K562 (cell line): Measurements from ENCODE around the gene SMCHD1. TPM values are rescaled to one million over a fixed set of nuclear protein-coding genes. Genes with fewer than 3 reads are reported as not detected.
A peak's percentile ranks its signal among the peaks of the same experiment; 100 is the strongest.

ENCODE experiments used
- ATAC-seq: fragments of 200-7000 bp; cut with Tn5 transposase; 3 replicates; pipeline ENCODE4 v1.9.1; 2020; ENCODE audit warnings: moderate library complexity
- BruUV-seq: library from RNA; stranded (reverse); fragments of 400-500 nt; replicated peaks from 2 replicates; lab custom pipeline; 2021; lab: Mats Ljungman, UMichigan
- CTCF ChIA-PET: fragments of 300-600 bp; formaldehyde crosslinking; extraction: SDS; loops from one replicate; lab custom pipeline; 2021; ENCODE audit warnings: low intra/inter-chr PET ratio; lab: Yijun Ruan, JAX
- POLR2A ChIA-PET: fragments of 300-600, 350-650 bp; sonication (Branson Sonifier 250); formaldehyde crosslinking; extraction: SDS; loops from one replicate; lab custom pipeline; 2021; ENCODE audit warnings: antibody characterized with exemption, inconsistent platforms; lab: Yijun Ruan, JAX
- DNase-seq, 4 experiments: peaks; one replicate each; pipeline versions ENCODE4 v3.0.0 to v3.0.0-alpha.2; 2011 to 2018; ENCODE audit warnings: low spot score in 3 of 4, mixed read lengths in 3 of 4; ENCODE audit errors: extremely low read depth in 1 of 4
- FAIRE-seq: peaks from 2 replicates; lab custom pipeline; 2011; peaks lifted over from hg19 to GRCh38; lab: Jason Lieb, UNC
- H2AFZ ChIP-seq: 2 replicates; pipeline ENCODE4 v1.6.0; 2011; ENCODE audit warnings: low read depth, low read length, control low read depth, inconsistent platforms
- H3K27ac ChIP-seq: fragments of 200-600 bp; 3 replicates; pipeline ENCODE4 v1.8.0; 2011; ENCODE audit warnings: low read depth, mild to moderate bottlenecking, control low read depth, inconsistent platforms, low read length, moderate library complexity, mixed read lengths; ENCODE audit errors: extremely low read depth
- H3K27me3 ChIP-seq, 2 experiments: fragments of 300-600 bp in 1 of 2; 2 replicates in 1 of 2; 3 replicates in 1 of 2; pipeline versions ENCODE4 v1.6.0 to v1.8.0; 2011; ENCODE audit warnings: inconsistent platforms in 2 of 2, low read length in 2 of 2, mild to moderate bottlenecking in 1 of 2, mixed read lengths in 1 of 2, moderate library complexity in 1 of 2; ENCODE audit not compliant: control insufficient read depth in 2 of 2, insufficient read depth in 2 of 2
- H3K36me3 ChIP-seq: fragments of 300-600 bp; 3 replicates; pipeline ENCODE4 v1.8.0; 2011; ENCODE audit warnings: mild to moderate bottlenecking, low read length, inconsistent platforms; ENCODE audit not compliant: control insufficient read depth, insufficient read depth
- H3K4me1 ChIP-seq, 2 experiments: fragments of 200-600 bp in 1 of 2; replicated peaks in 1 of 2; 2 replicates in 1 of 2; 3 replicates in 1 of 2; pipeline versions ENCODE4 v1.5.1 to v1.8.0; 2011; ENCODE audit warnings: inconsistent platforms in 2 of 2, low read length in 2 of 2, mild to moderate bottlenecking in 1 of 2, mixed read lengths in 1 of 2, moderate library complexity in 1 of 2; ENCODE audit not compliant: control insufficient read depth in 2 of 2, insufficient read depth in 2 of 2
- H3K4me2 ChIP-seq: 2 replicates; pipeline ENCODE4 v1.6.1; 2011; ENCODE audit warnings: low read length, control low read depth, inconsistent platforms, mixed read lengths; ENCODE audit not compliant: insufficient read depth
- H3K4me3 ChIP-seq: fragments of 200-600 bp; sonication (generic), shearing (Covaris generic); 2 replicates; pipeline ENCODE4 v1.5.1; 2016; ENCODE audit warnings: control low read depth, inconsistent platforms
- H3K79me2 ChIP-seq: fragments of 200-600 bp; 3 replicates; pipeline ENCODE4 v1.8.0; 2011; ENCODE audit warnings: low read length, inconsistent platforms; ENCODE audit not compliant: control insufficient read depth, insufficient read depth
- H3K9ac ChIP-seq, 2 experiments: 2 replicates each; pipeline versions ENCODE4 v1.6.0 to v1.6.1; 2011; ENCODE audit warnings: low read depth in 2 of 2, low read length in 2 of 2, control low read depth in 1 of 2, inconsistent platforms in 1 of 2, mild to moderate bottlenecking in 1 of 2, mixed read lengths in 1 of 2; ENCODE audit not compliant: insufficient read depth in 1 of 2
- H3K9me1 ChIP-seq: one replicate; pipeline ENCODE4 v1.6.0; 2011; ENCODE audit warnings: inconsistent platforms, mild to moderate bottlenecking, low read length, moderate library complexity; ENCODE audit not compliant: control insufficient read depth, insufficient read depth
- H3K9me3 ChIP-seq: replicated peaks from 2 replicates; pipeline ENCODE4 v1.5.1; 2011; ENCODE audit warnings: low read depth, low read length, inconsistent platforms; ENCODE audit not compliant: control insufficient read depth, insufficient read depth
- H4K20me1 ChIP-seq: replicated peaks from 2 replicates; pipeline ENCODE4 v1.6.1; 2011; ENCODE audit warnings: low read length, inconsistent platforms, mixed read lengths; ENCODE audit not compliant: control insufficient read depth, insufficient read depth
- AFF4 ChIP-seq: sonication (generic); formaldehyde crosslinking; IDR thresholded peaks from 2 replicates; pipeline ENCODE4 v1.8.0; 2023; ENCODE audit warnings: mild to moderate bottlenecking, missing genetic modification reagents
- ARID1B ChIP-seq: fragments of 450-650 bp; IDR thresholded peaks from 2 replicates; pipeline ENCODE4 v1.6.1; 2016; ENCODE audit warnings: antibody characterized with exemption, mild to moderate bottlenecking, inconsistent platforms
- CHCHD3 ChIP-seq: fragments of 250-450 bp; sonication (Bioruptor Pico); IDR thresholded peaks from 2 replicates; pipeline ENCODE4 v2.1.2; 2022; ENCODE audit warnings: mild to moderate bottlenecking
- HDAC3 ChIP-seq: fragments of 450-650 bp; IDR thresholded peaks from 2 replicates; pipeline ENCODE4 v1.6.1; 2018; ENCODE audit warnings: borderline replicate concordance, mild to moderate bottlenecking, moderate library complexity; ENCODE audit not compliant: partially characterized antibody
- HMGN3 ChIP-seq: IDR thresholded peaks from 2 replicates; pipeline ENCODE4 v1.6.1; 2011; ENCODE audit warnings: borderline replicate concordance, low read depth, mild to moderate bottlenecking, mixed read lengths, low read length; ENCODE audit not compliant: insufficient read length; ENCODE audit errors: extremely low read depth
- MYC ChIP-seq, 2 experiments: fragments of 250-450 bp in 1 of 2; sonication (Bioruptor Pico) in 1 of 2; IDR thresholded peaks; 2 replicates each; pipeline versions ENCODE4 v1.5.1 to v1.6.1; 2012 to 2021; ENCODE audit warnings: low read depth in 2 of 2, borderline replicate concordance in 1 of 2, improper control_type of control experiment in 1 of 2, low read length in 1 of 2, mild to moderate bottlenecking in 1 of 2, moderate library complexity in 1 of 2
- NONO ChIP-seq, 2 experiments: fragments of 200-400 bp in 1 of 2; fragments of 450-650 bp in 1 of 2; formaldehyde crosslinking in 1 of 2; IDR thresholded peaks; 2 replicates each; pipeline ENCODE4 v1.6.1; 2017; ENCODE audit warnings: low read depth in 2 of 2, mild to moderate bottlenecking in 2 of 2, moderate library complexity in 2 of 2, low read length in 1 of 2
- RBFOX2 ChIP-seq: fragments of 200-400 bp; formaldehyde crosslinking; IDR thresholded peaks from 2 replicates; pipeline ENCODE4 v1.6.1; 2017; ENCODE audit warnings: low read depth, mild to moderate bottlenecking, low read length, moderate library complexity
- U2AF1 ChIP-seq: fragments of 200-400 bp; formaldehyde crosslinking; optimal IDR thresholded peaks from 2 replicates; pipeline ENCODE3; 2017; ENCODE audit warnings: mild to moderate bottlenecking, low read depth, low read length, moderate library complexity
- ZBTB11 ChIP-seq, 3 experiments: fragments of 200-800 bp in 1 of 3; fragments of 250-450 bp in 1 of 3; fragments of 450-650 bp in 1 of 3; sonication (Bioruptor Pico) in 1 of 3; sonication (Bioruptor generic) in 1 of 3; formaldehyde crosslinking in 1 of 3; IDR thresholded peaks; 2 replicates each; pipeline versions ENCODE4 v1.6.1 to v1.8.0; 2016 to 2022; ENCODE audit warnings: mild to moderate bottlenecking in 2 of 3, missing genetic modification characterization in 2 of 3, missing compliant biosample characterization in 1 of 3, moderate library complexity in 1 of 3
- WGBS: fragments of 100-300 bp; shearing (Covaris generic); methylation state at CpG from one replicate; pipeline ENCODE4 v1.1.6; 2016; ENCODE audit warnings: low coverage, mixed read lengths; ENCODE audit not compliant: insufficient coverage; ENCODE audit errors: missing lambda C conversion rate; 5-methylcytosine and 5-hydroxymethylcytosine counted together
- in situ Hi-C: fragments of 300-500 bp; cut with MboI; formaldehyde crosslinking; loops from 4 replicates; pipeline ENCODE4 v1.15.0; 2018; ENCODE audit warnings: inconsistent platforms, mixed read lengths
- intact Hi-C: fragments of 100-400 bp; cut with micrococcal nuclease; formaldehyde crosslinking; loops from 2 replicates; pipeline ENCODE4 v1.14.2; 2022
- polyA plus RNA-seq, 8 experiments: library from polyadenylated mRNA; depleted of rRNA in 4 of 8; stranded (reverse) in 5 of 8; unstranded in 3 of 8; fragments of >200 nt; fragmentation: Nextera tagmentation in 2 of 8; fragmentation: Illumina TruSeq in 1 of 8; extraction: Ambion mirVana in 2 of 8; extraction: Trizol in 1 of 8; gene quantifications; 2 replicates each; pipeline versions ENCODE4 v1.2.1 to v1.2.3, GENCODE V29; 2011 to 2014; ENCODE audit warnings: inconsistent platforms in 1 of 8, missing spikeins in 1 of 8
- total RNA-seq, 7 experiments: library from RNA; depleted of rRNA in 6 of 7; stranded (reverse); fragments of >200 nt in 6 of 7; fragmentation: Illumina TruSeq in 2 of 7; extraction: Trizol in 2 of 7; gene quantifications; 2 replicates each; pipeline versions ENCODE4 v1.2.1 to v1.2.3, GENCODE V29; 2011 to 2021; ENCODE audit warnings: low replicate concordance in 1 of 7

Gene SMCHD1
- total and polyA plus RNA-seq, 9 of the 15 experiments (the other 6 are each of a cell fraction or from before 2014, with no cell fraction given), result 6.3 to 144 (median 72.7) TPM

GRCh38 chr18:2672410-2672809 lies 16.9 kb downstream of the SMCHD1 start:
- in situ Hi-C loops (no loop called here), intact Hi-C loops (no loop called here)
- H3K9ac ChIP-seq, result no peak overlapping the region
- no peaks in the 10 kb centered on the region for H3K9me3 ChIP-seq
- ChIA-PET POLR2A (interaction anchor here (0.9 kb wide), 1 partner anchor 9 kb away, joined by 3 read pairs; no protein-coding TSS in a partner anchor), CTCF (no interaction called here)
- no peaks in the 10 kb centered on the region for H3K9me1 ChIP-seq
- no peak overlapping the region for H3K4me3 ChIP-seq
- no peak overlapping the region for H3K27ac ChIP-seq
- FAIRE-seq (no peak), DNase-seq (no peak), ATAC-seq (no peak)
- no peaks in the 10 kb centered on the region for H3K4me1 ChIP-seq
- WGBS, result 97% methylated on average over 5 of the region's 5 CpGs
- H3K4me2 ChIP-seq, result no peak overlapping the region
- no peaks in the 10 kb centered on the region for H3K27me3 ChIP-seq
- H2AFZ ChIP-seq, result no peak overlapping the region
- BruUV-seq, result no TSS peak
- H3K79me2 ChIP-seq, result peaks cover 54% of the 10 kb centered on the region
- H3K36me3 ChIP-seq, result peaks cover 95% of the 10 kb centered on the region
- no peaks in the 10 kb centered on the region for H4K20me1 ChIP-seq
- TF ChIP-seq ZBTB11 (CRISPR knock-in tag; IDR thresholded peaks at IDR 0.05) (0 out of 6 replicates have a peak, but pooled peaks of 1 of the 3 experiments have one; percentile 45), HMGN3 (no peak), U2AF1 (no peak), MYC (IDR thresholded peaks at IDR 0.05; ENCODE audit: low read depth, low read length) (no peak), MYC (CRISPR knock-in tag; IDR thresholded peaks at IDR 0.05; ENCODE audit: borderline replicate concordance, low read depth) (no peak), CHCHD3 (CRISPR knock-in tag) (no peak), NONO (IDR thresholded peaks at IDR 0.05; ENCODE audit: low read depth in 2 of 2, low read length in 1 of 2) (no peak), HDAC3 (no peak), RBFOX2 (no peak), ARID1B (no peak), AFF4 (CRISPR knock-in tag) (no peak)
